ENCODE measurements around the gene NGLY1. TPM values are rescaled to one million over a fixed set of nuclear protein-coding genes. Genes with fewer than 3 reads are reported as not detected.

NGLY1 gene, protein sequence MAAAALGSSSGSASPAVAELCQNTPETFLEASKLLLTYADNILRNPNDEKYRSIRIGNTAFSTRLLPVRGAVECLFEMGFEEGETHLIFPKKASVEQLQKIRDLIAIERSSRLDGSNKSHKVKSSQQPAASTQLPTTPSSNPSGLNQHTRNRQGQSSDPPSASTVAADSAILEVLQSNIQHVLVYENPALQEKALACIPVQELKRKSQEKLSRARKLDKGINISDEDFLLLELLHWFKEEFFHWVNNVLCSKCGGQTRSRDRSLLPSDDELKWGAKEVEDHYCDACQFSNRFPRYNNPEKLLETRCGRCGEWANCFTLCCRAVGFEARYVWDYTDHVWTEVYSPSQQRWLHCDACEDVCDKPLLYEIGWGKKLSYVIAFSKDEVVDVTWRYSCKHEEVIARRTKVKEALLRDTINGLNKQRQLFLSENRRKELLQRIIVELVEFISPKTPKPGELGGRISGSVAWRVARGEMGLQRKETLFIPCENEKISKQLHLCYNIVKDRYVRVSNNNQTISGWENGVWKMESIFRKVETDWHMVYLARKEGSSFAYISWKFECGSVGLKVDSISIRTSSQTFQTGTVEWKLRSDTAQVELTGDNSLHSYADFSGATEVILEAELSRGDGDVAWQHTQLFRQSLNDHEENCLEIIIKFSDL
- total RNA-seq (2022) (40.3 and 43.5 TPM in 2 replicates), Bru-seq, nascent RNA (percentile 79 among the genes with signal in this experiment), BruChase-seq, experiment 1, labeled RNA remaining after a 6-hour chase (percentile 67 among the genes with signal in this experiment), BruChase-seq, experiment 2, labeled RNA remaining after a 2-hour chase (percentile 67 among the genes with signal in this experiment)
- long read RNA-seq, transcript NGLY1-204 (11 exons, 2,024 nt) = minor isoform, 19 of 90 reads
- long read RNA-seq, transcript NGLY1-202 (12 exons, 2,473 nt) = major isoform, 48 of 90 reads
- long read RNA-seq, partial matches to known transcripts = 1 of 90 reads
- long read RNA-seq, other reads (novel, unspliced or antisense) = 21 of 90 reads

DNA sequence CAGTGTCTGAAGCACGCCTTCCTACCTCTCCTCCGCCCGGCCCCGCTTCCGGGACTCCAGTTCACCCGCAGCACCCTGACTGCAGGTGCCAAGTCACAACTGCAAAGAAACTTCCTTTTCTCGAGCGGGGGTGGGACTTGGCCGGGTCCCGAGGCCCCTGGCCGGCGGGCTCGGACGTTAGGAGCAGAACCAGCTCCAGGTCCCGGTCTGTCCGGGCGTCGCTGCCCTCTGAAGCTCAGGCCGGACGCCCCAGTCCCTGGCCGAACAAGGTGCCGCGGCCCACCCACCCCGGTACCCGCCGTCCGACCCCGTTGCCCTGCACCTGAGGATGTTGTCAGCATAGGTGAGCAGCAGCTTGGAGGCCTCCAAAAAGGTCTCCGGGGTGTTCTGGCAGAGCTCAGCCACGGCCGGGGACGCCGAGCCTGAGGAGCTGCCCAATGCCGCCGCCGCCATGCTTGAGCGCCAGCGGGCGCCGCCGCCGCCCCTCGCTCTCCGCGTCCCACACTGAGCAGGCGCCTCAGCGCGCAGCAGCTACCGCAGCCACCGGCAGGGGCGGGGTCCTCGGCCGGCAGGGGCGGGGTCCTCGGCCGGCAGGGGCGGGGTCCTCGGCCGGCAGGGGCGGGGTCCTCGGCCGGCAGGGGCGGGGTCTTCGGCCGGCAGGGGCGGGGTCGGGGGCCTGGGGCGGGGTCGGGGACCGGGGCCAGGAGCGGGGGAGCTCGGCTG, at the start of gene NGLY1:
TSS of gene NGLY1 (minus strand) at position 506 of the 723 bp plus-strand sequence. CDS start at position 453, 53 bp downstream.
- peak within 1 kb of the TSS; percentile 64 for H3K27ac Mint-ChIP-seq (ENCODE audit: unreplicated experiment)
- TF ChIP-seq, protein P1, sequence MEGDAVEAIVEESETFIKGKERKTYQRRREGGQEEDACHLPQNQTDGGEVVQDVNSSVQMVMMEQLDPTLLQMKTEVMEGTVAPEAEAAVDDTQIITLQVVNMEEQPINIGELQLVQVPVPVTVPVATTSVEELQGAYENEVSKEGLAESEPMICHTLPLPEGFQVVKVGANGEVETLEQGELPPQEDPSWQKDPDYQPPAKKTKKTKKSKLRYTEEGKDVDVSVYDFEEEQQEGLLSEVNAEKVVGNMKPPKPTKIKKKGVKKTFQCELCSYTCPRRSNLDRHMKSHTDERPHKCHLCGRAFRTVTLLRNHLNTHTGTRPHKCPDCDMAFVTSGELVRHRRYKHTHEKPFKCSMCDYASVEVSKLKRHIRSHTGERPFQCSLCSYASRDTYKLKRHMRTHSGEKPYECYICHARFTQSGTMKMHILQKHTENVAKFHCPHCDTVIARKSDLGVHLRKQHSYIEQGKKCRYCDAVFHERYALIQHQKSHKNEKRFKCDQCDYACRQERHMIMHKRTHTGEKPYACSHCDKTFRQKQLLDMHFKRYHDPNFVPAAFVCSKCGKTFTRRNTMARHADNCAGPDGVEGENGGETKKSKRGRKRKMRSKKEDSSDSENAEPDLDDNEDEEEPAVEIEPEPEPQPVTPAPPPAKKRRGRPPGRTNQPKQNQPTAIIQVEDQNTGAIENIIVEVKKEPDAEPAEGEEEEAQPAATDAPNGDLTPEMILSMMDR (IDR thresholded peaks at IDR 0.05; ENCODE audit: unreplicated experiment) = no peak
- no TSS peak for BruUV-seq (replicated peaks)
- H3K9me3 Mint-ChIP-seq (ENCODE audit: low read depth, unreplicated experiment) = no peaks in the 10 kb centered on the region
- peak; percentile 87 for DNase-seq
- peak within 1 kb of the TSS; percentile 78 for H3K4me3 Mint-ChIP-seq (ENCODE audit: low read depth, unreplicated experiment)
- H3K36me3 Mint-ChIP-seq (ENCODE audit: insufficient read depth, unreplicated experiment) = peaks cover 25% of the 10 kb centered on the region
- H3K27me3 Mint-ChIP-seq (ENCODE audit: unreplicated experiment) = no peaks in the 10 kb centered on the region
- intact Hi-C loops (cut with micrococcal nuclease; ENCODE audit: unreplicated experiment) = loop anchor here (5.0 kb wide), 1 partner anchor 121 kb away; the partner anchor contains the start of gene TOP2B
- CTCF ChIA-PET = interaction anchor here (0.6 to 1.6 kb wide), 8 partner anchors 21 to 1056 kb away, joined by 3 to 8 read pairs (median 3); no protein-coding TSS in a partner anchor
- H3K4me1 Mint-ChIP-seq (ENCODE audit: low read depth, unreplicated experiment) = peaks cover 22% of the 10 kb centered on the region

- no peak overlapping the region for H3K4me3 Mint-ChIP-seq (ENCODE audit: low read depth, unreplicated experiment)
- no peak overlapping the region for H3K27ac Mint-ChIP-seq (ENCODE audit: unreplicated experiment)
- no peaks in the 10 kb centered on the region for H3K27me3 Mint-ChIP-seq (ENCODE audit: unreplicated experiment)
- no peak for DNase-seq
- CTCF ChIA-PET = interaction anchor here (1.5 kb wide), 1 partner anchor 184 kb away, joined by 8 read pairs; no protein-coding TSS in a partner anchor
- H3K36me3 Mint-ChIP-seq (ENCODE audit: insufficient read depth, unreplicated experiment) = no peaks in the 10 kb centered on the region
- TF ChIP-seq, protein P1 (IDR thresholded peaks at IDR 0.05; ENCODE audit: unreplicated experiment) = no peak
- BruUV-seq (replicated peaks) = no TSS peak
- H3K9me3 Mint-ChIP-seq (ENCODE audit: low read depth, unreplicated experiment) = no peaks in the 10 kb centered on the region
- intact Hi-C loops (cut with micrococcal nuclease; ENCODE audit: unreplicated experiment) = loop anchor here (5.0 kb wide), 1 partner anchor 184 kb away; no protein-coding TSS in a partner anchor
- no peaks in the 10 kb centered on the region for H3K4me1 Mint-ChIP-seq (ENCODE audit: low read depth, unreplicated experiment)
Observed at GRCh38 chr3:25831578-25831977, 48.3 kb upstream of the NGLY1 start.

GRCh38 chr3:25830373-25831280, 47.4 kb upstream of the NGLY1 start:
- Mint-ChIP-seq H3K36me3 (ENCODE audit: insufficient read depth, unreplicated experiment) (no peaks in the 10 kb centered on the region), H3K4me1 (ENCODE audit: low read depth, unreplicated experiment) (no peaks in the 10 kb centered on the region), H3K4me3 (ENCODE audit: low read depth, unreplicated experiment) (no peak overlapping the region), H3K27me3 (ENCODE audit: unreplicated experiment) (no peaks in the 10 kb centered on the region), H3K9me3 (ENCODE audit: low read depth, unreplicated experiment) (peaks cover 2% of the 10 kb centered on the region), H3K27ac (ENCODE audit: unreplicated experiment) (no peak overlapping the region)
- TF ChIP-seq, protein P1 (IDR thresholded peaks at IDR 0.05; ENCODE audit: unreplicated experiment) = no peak
- no peak for DNase-seq
- intact Hi-C loops (cut with micrococcal nuclease; ENCODE audit: unreplicated experiment) = loop anchor here (5.0 kb wide), 1 partner anchor 183 kb away; no protein-coding TSS in a partner anchor
- CTCF ChIA-PET = interaction anchor here (0.6 to 1.5 kb wide), 2 partner anchors 183 to 697 kb away, joined by 5 to 8 read pairs; no protein-coding TSS in a partner anchor
- BruUV-seq (replicated peaks) = no TSS peak
